D341Med (cell line): ENCODE measurements around the gene AP1AR.
"Not testable (repeated sequence)": the region's sequence is repeated elsewhere in the genome, so short reads cannot be mapped to it uniquely, and the experiment has no call there.

Source experiments
- DNase-seq: peaks from one replicate; pipeline ENCODE4 v3.0.0; 2012; ENCODE audit warnings: low spot score

Gene AP1AR

DNA sequence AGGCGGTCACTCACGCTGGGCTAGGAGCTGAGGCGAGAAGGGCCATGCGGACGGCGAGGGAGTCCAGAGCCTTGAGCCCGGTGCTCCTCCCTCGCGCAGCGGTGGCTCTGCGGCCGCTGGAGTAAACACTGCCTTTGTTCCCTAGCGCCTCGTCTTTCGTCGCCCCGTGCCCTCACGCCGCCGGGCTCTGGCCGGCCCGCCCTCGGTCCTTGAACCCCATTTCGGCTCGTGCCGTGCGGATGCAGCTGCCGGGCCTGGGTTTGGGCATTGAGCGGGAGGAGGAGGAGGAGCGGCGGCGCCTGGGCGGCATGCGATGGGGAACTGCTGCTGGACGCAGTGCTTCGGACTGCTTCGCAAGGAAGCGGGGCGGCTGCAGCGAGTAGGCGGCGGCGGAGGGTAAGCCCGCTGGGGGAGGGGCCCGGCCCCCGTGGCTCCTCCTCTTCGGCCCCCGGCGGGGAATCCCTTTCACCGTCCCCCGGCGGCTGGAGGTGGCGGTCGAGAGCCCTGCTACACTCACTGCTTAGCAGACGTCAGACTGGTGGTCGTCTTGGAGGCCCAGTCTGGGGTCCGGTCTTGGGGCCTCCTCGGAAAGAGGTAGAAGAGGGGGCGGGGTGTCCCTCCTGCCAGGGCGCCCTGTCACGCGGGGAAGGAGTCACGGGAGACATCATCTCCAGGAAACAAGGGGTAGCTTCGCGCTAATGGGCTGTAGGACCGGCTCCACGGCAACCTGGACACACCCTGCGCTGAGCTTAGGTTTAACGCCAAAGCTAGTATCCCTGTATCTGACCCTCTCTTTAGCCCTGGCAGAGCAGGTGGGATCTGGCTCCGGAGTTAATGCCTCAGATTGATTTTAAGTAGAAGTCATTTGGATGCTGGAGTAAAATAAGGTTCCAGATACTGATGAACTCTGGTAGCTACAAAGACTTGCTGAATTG lies at the start of gene AP1AR:
Gene AP1AR (plus strand): TSS at position 9 of the 935 bp plus-strand sequence. CDS start 305 bp downstream, at position 314.
- peak; percentile 93 for DNase-seq

- DNase-seq, result no peak
Measured at GRCh38 chr4:112182604-112183003, 49.0 kb upstream of the AP1AR start.

- DNase-seq, result no peak
Measured at GRCh38 chr4:112183252-112183651, 48.3 kb upstream of the AP1AR start.

DNA sequence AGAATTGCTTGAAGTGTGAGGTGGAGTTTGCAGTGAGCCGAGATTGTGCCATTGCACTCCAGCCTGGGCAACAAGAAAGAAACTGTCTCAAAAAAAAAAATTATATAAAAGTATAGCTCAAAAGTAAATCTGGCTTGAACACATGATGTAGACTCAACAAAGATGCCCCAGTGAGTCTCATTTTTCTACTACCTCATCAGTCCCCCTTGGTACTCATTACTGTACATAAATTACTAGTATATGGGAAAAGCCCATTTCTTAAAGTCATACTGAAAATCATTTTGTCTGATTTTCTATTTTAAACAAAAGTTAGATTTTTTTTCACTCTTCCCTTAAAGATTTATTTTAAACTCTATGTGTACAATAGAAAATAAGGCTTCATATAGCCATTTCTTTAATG lies 47.1 kb upstream of the AP1AR start:
- no peak for DNase-seq

DNA sequence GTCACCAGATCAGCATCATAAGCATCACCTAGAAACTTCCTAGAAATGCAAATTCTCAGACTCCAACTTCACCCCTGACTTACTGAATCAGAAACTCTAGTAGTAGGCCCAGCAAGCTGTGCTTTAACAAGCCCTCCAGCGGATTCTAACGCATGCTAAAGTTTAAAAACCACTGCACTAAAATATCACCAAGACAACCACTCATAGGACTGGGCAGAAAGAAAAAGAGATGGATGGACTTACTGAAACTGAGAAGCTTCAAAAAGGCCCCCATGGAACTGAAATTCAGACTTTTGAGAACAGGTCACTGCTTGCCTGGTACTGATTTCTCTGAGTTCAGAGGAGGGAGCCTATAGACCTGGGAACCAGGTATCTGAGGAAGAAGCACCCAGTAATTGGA lies 46.3 kb upstream of the AP1AR start:
- DNase-seq, result no peak

- DNase-seq, result no peak
Measured at GRCh38 chr4:112185740-112186670, 45.6 kb upstream of the AP1AR start.

DNA sequence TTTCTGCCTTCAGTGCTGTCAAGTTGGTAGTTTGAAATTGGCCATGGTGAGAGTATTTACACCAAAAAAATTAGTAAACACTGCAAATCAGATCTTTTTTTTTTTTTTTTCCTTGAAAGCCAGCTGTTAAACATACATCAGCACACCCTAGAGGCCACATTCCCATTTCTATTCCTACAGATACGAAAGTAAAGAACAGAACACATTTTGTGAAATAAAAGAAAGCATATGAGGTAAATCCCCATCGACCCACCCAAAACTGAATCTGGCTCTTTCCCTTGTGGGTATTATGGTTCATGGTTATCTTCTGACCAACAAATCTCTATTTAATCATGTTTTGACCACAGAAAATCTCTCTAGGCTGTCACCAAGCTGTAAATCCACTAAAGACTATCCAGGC lies 41.8 kb upstream of the AP1AR start:
- no peak for DNase-seq

DNA sequence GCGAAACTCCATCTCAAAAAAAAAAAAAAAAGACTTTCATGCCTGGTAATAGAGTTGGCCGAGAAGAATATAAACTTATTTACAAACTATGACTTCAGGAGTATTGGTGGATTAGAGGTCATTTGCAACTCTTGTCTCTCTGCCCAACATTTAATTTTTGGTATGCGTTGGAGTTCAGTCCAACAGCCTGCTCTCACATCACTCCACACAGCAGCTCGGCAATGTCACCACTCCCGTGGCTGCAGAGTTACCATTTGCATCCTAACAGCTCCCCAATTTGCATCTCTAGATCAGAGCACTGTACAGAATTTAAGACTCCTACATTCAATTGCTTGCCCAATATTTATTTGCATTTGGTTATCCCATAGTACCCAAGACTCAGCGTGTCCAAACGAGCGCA lies 40.9 kb upstream of the AP1AR start:
- no peak for DNase-seq

DNA sequence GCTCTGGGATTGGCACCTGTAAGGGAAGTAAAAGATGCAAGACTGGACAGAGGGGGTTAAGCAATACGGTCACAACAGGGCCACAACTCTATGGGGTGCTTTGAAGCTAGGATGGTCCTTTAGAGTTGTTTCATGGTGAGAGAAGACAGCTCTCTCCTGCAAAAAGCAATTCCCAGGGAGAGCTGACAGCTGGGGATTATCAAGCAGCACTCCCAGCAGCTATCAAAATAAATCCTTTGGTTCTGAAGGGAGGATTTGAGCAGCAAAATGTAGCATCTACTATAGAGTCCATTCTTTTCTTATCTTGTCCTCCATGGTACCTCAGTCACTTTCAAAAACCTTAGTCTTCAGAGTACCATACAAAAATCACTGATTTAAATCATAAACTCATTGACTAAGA lies 35.1 kb upstream of the AP1AR start:
- DNase-seq, result peak; percentile 51

DNA sequence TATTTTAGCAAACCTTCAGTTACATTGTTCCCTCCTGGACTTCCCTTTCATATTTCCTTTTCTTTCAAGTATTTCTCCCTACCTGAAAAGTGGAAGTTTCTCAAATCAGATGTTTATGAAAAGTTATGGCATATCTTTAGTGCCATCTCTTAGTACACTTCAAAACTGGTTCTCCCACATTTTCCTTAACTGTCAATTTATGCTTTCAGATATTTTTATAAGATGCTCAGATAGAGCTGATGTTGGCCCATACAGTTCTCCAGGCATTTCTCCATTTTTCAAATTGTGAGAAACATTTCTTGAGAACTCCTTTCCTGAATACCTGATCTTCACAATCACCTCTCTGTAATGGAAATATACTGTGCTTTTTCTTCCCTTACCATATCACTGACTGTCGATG lies 32.5 kb upstream of the AP1AR start:
- no peak for DNase-seq

- DNase-seq, result no peak
Measured at GRCh38 chr4:112201915-112202505, 29.6 kb upstream of the AP1AR start.

GRCh38 chr4:112203593-112203992 lies 28.0 kb upstream of the AP1AR start:
- DNase-seq, result no peak

- no peak for DNase-seq
Measured at GRCh38 chr4:112206431-112206830, 25.2 kb upstream of the AP1AR start.

DNA sequence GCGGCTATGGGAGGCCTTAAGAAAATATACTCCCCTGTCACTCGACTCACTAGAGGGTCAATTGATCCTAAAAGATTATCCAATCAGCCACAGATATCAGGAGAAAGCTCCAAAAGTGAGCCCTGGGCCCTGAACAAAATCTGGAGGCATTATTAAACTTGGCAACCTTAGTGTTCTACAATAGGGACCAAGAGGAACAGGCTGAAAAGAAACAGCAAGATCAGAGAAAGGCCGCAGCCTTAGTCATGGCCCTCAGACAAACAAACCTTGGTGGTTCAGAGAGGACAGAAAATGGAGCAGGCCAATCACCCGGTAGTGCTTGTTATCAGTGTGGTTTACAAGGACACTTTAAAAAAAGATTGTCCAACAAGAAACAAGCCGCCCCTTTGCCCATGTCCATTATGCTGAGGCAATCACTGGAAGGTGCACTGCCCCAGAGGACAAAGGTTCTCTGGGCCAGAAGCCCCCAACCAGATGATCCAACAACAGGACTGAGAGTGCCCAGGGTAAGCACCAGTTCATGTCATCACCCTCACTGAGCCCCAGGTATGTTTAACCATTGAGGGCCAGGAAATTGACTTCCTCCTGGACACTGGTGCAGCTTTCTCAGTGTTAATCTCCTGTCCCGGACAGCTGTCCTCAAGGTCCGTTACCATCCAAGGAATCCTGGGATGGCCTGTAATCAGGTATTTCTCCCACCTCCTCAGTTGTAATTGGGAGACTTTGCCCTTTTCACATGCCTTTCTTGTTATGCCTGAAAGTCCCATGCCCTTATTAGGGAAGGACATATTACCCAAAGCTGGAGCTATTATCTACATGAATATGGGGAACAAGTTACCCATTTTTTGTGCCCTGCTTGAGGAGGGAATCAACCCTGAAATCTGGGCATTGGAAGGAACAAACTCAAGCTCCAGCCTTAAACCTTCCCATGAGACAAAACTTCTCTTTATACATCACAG lies 23.2 kb upstream of the AP1AR start:
- not testable (repeated sequence) for DNase-seq

- no peak for DNase-seq
Measured at GRCh38 chr4:112210777-112211176, 20.8 kb upstream of the AP1AR start.

- no peak for DNase-seq
Measured at GRCh38 chr4:112213091-112213490, 18.5 kb upstream of the AP1AR start.

DNA sequence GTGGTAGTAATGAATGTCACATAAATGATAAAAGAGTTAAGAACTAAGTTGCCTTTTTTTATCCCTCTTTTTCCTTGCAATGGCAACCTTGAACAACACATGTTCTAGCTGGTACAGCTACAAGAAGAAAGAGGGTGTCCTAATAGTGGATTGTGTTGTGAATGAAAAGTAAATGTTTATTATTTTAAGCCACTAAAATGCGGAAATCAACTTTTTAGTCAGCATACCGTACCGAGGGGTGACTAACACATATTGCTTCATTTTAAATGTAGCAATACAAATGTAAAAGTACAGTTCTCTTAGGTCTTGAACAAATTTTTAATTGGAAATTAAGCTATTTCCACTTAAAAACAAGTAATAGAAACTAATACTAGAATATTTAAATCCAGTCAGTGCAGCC lies 17.7 kb upstream of the AP1AR start:
- no peak for DNase-seq

DNA sequence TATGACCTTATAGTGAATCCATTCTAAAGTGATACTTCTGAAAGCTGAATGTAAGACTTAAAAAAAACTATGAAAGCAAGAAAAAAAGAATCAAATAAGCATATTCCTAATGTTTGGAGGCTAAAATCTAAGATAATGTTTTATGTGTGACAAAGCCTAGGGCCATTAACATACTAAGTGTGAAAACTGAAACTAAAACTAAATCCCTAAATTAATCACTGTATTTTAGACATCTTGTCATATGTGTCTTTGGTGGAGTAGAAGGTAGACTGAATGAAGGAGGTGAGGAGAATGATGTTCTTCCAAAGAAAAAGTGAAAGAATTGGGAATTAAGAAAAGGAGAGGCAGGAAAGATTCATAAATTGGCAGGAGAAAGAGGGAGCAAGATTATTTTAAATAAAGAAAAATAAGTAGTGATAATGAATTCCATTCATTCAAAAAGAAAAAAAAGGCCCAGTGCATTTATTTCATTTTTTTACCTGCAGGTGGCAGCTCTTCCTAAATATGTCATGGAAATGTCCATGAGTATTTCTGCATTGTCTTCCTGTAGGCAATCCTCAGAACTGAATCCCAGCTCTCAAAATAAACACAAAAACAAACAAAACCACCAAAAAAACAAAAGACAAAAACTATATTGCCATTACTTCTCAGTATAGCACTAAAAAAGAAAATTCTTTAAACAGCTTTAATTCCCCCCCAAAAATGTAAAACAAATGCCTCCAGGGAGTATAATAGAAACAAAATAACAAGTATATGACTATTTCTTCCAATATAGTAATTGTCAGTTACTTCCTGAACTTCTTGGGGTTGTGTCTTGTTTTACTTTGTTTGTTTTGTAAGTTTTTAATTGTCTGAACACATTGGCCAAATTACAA lies 17.0 kb upstream of the AP1AR start:
- peak; percentile 35 for DNase-seq

DNA sequence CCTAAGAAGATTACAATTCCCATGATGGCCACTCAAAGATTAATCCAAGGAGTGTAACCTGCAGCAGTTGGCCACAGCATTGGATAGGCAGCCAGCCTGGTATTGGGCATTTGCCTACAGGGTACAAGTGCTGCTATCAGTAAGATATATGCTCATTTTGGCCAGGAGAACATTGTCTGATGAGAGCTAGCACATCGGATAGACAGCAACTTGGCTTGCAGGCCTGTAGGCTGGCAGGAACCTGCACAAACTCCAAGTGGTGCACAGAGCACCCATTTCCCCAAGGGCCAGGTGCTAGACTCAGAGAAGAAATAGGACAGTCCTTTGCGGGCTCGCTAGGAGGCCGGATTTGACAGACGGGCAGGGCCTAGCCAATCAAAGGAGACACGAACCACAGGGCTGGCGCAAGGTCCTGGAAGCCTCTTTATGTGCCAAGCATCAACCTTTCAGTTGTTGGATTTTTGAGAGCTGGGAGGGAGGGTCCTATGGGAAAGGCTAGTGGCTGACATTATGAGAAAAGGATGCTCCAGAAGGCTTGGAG lies 11.7 kb upstream of the AP1AR start:
- peak; percentile 18 for DNase-seq
